Measurements from ENCODE around the gene LTBP1.

The LTBP1 gene

DNA sequence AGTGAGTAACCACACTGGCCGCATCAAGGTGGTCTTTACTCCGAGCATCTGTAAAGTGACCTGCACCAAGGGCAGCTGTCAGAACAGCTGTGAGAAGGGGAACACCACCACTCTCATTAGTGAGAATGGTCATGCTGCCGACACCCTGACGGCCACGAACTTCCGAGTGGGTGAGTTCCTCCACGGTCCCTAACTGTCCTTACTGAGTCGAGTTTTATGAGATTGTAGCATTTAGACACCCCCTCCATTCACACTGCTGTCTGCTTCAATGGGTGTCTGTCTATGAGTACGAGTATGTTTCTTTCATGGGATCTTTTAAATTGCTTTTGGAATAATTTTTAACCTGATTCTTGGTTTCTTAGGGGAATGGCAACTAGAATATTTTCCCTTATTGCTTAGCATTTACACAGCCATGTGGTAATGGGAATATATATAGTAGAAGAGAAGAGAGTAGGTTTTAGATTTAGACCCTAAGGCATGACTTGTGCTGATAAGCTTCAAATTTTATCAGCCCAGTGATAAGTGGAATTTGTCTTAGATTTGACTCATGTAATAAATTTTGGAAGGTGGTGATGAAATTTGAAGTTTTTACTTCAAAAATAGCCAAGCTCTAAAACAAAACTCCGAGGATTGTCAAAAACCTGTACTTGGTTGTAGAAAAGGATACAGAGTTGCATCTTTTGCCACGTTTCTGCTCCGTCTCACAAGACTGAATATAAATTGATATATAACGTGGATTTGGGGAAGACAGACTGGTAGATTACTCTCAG, 188.2 kb downstream of the LTBP1 start:
- TF ChIP-seq CTCF (IDR thresholded peaks at IDR 0.05; ENCODE audit: insufficient read depth, low read length, poor library complexity, severe bottlenecking): no peak
- Histone ChIP-seq H3K27me3 (replicated peaks; ENCODE audit: control insufficient read depth, insufficient read depth, low read length) (peaks cover 1% of the 10 kb centered on the region), H3K4me3 (replicated peaks; ENCODE audit: low read depth, low read length) (no peak overlapping the region), H3K36me3 (ENCODE audit: control insufficient read depth, insufficient read depth, low read length) (no peaks in the 10 kb centered on the region)
- no peak for DNase-seq (ENCODE audit: extremely low read depth, insufficient read length)

GRCh38 chr2:33135645-33136044, 188.9 kb downstream of the LTBP1 start:
- H3K36me3 ChIP-seq (ENCODE audit: control insufficient read depth, insufficient read depth, low read length): no peaks in the 10 kb centered on the region
- H3K4me3 ChIP-seq (replicated peaks; ENCODE audit: low read depth, low read length): no peak overlapping the region
- H3K27me3 ChIP-seq (replicated peaks; ENCODE audit: control insufficient read depth, insufficient read depth, low read length): peaks cover 1% of the 10 kb centered on the region
- DNase-seq (ENCODE audit: extremely low read depth, insufficient read length): no peak
- TF ChIP-seq CTCF (IDR thresholded peaks at IDR 0.05; ENCODE audit: insufficient read depth, low read length, poor library complexity, severe bottlenecking): no peak

DNA sequence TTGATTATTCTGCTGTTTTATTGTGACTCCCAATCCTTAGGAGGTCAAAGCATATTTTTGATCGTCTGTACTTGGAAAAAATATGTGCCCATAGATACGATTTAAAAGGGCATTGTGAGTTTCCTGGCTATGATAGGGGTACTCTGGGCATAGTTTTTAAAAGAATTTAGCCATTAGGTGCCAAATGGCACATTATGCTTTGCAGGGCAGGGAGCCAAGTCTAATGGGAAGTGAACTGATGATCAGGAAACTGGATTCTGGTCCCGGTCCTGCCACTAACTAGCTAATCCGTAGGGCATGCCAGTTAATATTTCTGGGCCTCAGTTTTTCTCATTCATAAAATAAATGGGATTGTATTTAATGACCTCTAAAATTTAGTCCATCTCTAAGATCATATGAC, 189.3 kb downstream of the LTBP1 start:
- DNase-seq (ENCODE audit: extremely low read depth, insufficient read length): no peak
- Histone ChIP-seq H3K36me3 (ENCODE audit: control insufficient read depth, insufficient read depth, low read length) (no peaks in the 10 kb centered on the region), H3K27me3 (replicated peaks; ENCODE audit: control insufficient read depth, insufficient read depth, low read length) (peaks cover 1% of the 10 kb centered on the region), H3K4me3 (replicated peaks; ENCODE audit: low read depth, low read length) (no peak overlapping the region)
- TF ChIP-seq CTCF (IDR thresholded peaks at IDR 0.05; ENCODE audit: insufficient read depth, low read length, poor library complexity, severe bottlenecking): no peak

- TF ChIP-seq CTCF (IDR thresholded peaks at IDR 0.05; ENCODE audit: insufficient read depth, low read length, poor library complexity, severe bottlenecking): no peak
- H3K4me3 ChIP-seq (replicated peaks; ENCODE audit: low read depth, low read length): no peak overlapping the region
Observed at GRCh38 chr2:33136566-33136965, 189.8 kb downstream of the LTBP1 start.

DNA sequence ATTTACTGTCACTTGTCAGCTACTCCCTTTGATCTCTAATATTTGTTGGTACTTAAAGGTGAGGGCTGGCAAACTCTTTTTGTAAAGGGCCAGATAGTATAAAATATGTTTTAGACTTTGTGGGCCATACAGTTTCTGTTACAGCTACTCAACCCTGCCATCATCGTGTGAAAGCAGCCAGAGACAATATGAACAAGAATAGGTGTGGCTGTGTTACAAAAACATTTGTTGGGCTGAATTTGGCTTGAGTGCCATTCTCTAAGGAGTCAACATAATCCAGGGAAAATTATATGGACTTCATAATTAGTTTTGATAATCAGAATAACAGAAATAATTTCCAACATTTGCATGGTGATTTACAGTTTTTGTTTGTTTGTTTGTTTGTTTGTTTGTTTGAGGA, 190.6 kb downstream of the LTBP1 start:
- no peak for TF ChIP-seq CTCF (IDR thresholded peaks at IDR 0.05; ENCODE audit: insufficient read depth, low read length, poor library complexity, severe bottlenecking)
- H3K4me3 ChIP-seq (replicated peaks; ENCODE audit: low read depth, low read length): no peak overlapping the region
- no peak for DNase-seq (ENCODE audit: extremely low read depth, insufficient read length)
- H3K27me3 ChIP-seq (replicated peaks; ENCODE audit: control insufficient read depth, insufficient read depth, low read length): peaks cover 1% of the 10 kb centered on the region
- H3K36me3 ChIP-seq (ENCODE audit: control insufficient read depth, insufficient read depth, low read length): no peaks in the 10 kb centered on the region

More at GRCh38 chr2:33136566-33136965, 189.8 kb downstream of the LTBP1 start:
- H3K27me3 ChIP-seq (replicated peaks; ENCODE audit: control insufficient read depth, insufficient read depth, low read length): peaks cover 1% of the 10 kb centered on the region
- H3K36me3 ChIP-seq (ENCODE audit: control insufficient read depth, insufficient read depth, low read length): no peaks in the 10 kb centered on the region
- DNase-seq (ENCODE audit: extremely low read depth, insufficient read length): no peak

All from GM06990 (cell line).